Heart right ventricle (tissue), 16 donors: ENCODE data around the gene CLPTM1L. TPM values are rescaled to one million over a fixed set of nuclear protein-coding genes. Genes with fewer than 3 reads are reported as not detected.
"Not testable (repeated sequence)": the region's sequence is repeated elsewhere in the genome, so short reads cannot be mapped to it uniquely, and the experiment has no call there.

Experiments used
- ATAC-seq, 8 donors: fragments of 200-7000 bp; cut with Tn5 transposase; one replicate each; pipeline ENCODE4 v1.9.1; 2020; ENCODE audit warnings: mild to moderate bottlenecking in 8 of 8, moderate library complexity in 8 of 8, moderate number of reproducible peaks in 1 of 8
- DNase-seq, 2 donors: peaks; one replicate each; pipeline ENCODE4 v3.0.0-alpha.2; 2020
- H3K27ac ChIP-seq, 10 donors: fragments of 200-600 bp; sonication (generic) in 2 of 10; one replicate each; pipeline versions ENCODE4 v1.5.0 to v1.8.0; 2020 to 2022; ENCODE audit warnings: mild to moderate bottlenecking in 3 of 10
- H3K27me3 ChIP-seq, 7 donors: fragments of 200-600 bp; one replicate each; pipeline ENCODE4 v1.8.0; 2021 to 2022; ENCODE audit warnings: mild to moderate bottlenecking in 2 of 7
- H3K36me3 ChIP-seq, 9 donors: fragments of 200-600 bp; sonication (generic) in 1 of 9; one replicate each; pipeline versions ENCODE4 v1.5.0 to v1.8.0; 2020 to 2022; ENCODE audit warnings: mild to moderate bottlenecking in 2 of 9
- H3K4me1 ChIP-seq, 9 donors: fragments of 200-600 bp; sonication (generic) in 1 of 9; one replicate each; pipeline versions ENCODE4 v1.5.0 to v1.8.0; 2020 to 2022; ENCODE audit warnings: mild to moderate bottlenecking in 4 of 9
- H3K4me3 ChIP-seq, 10 donors: fragments of 200-600 bp; sonication (generic) in 2 of 10; one replicate each; pipeline versions ENCODE4 v1.5.0 to v1.8.0; 2020 to 2022; ENCODE audit warnings: mild to moderate bottlenecking in 7 of 10, moderate library complexity in 2 of 10
- H3K9me3 ChIP-seq, 11 donors: fragments of 200-600 bp in 10 of 11; sonication (generic) in 2 of 11; one replicate each; pipeline versions ENCODE4 v1.5.0 to v1.8.0; 2013 to 2022; ENCODE audit warnings: mild to moderate bottlenecking in 2 of 11, control low read depth in 1 of 11, moderate library complexity in 1 of 11
- WGBS, 2 donors: extraction: QIAGEN DNeasy Blood & Tissue Kit; methylation state at CpG; one replicate each; pipeline ENCODE4 v1.1.7; 2013; ENCODE audit warnings: inconsistent platforms in 1 of 2; 5-methylcytosine and 5-hydroxymethylcytosine counted together
- intact Hi-C, 10 donors: fragments of 100-400 bp; cut with DNase I; formaldehyde crosslinking; loops; one replicate each; pipeline versions ENCODE4 v1.11.1 to v1.14.2; 2022
- polyA plus RNA-seq, 2 donors: library from polyadenylated mRNA; stranded (reverse); fragments of 200-250 nt; gene quantifications; one replicate each; pipeline ENCODE4 v1.2.3, GENCODE V29; 2013
- total RNA-seq, 10 donors: library from RNA; stranded (reverse); fragmentation: NEBNext Ultra II Directional in 3 of 10; extraction: Animal tissue kit (Norgen Biotek cat#: 25700) in 3 of 10; gene quantifications; one replicate each; pipeline versions ENCODE4 v1.2.1 to v1.2.4, GENCODE V29; 2021 to 2023
- TF ChIP-seq, protein P1 (sequence below), 9 donors: fragments of 200-600 bp; sonication (generic) in 2 of 9; IDR thresholded peaks; one replicate each; pipeline versions ENCODE4 v1.5.0 to v1.8.0; 2021 to 2022; ENCODE audit warnings: antibody characterized with exemption in 9 of 9, mild to moderate bottlenecking in 5 of 9, moderate library complexity in 1 of 9
- donor health status: Arrhythmogenic right ventricular cardiomyopathy.
- donor health status: ischemic (EF 13 %, LVEDD 7.1; RV severe dilation, severe dysfunction).
- donor health status: healthy with polysubstance abuse.
- donor health status: DM: no; HTN: yes; CAD: no.
- donor health status: DM: no; HTN: no; CAD: no.
- donor health status: ischemic (EF 25% LVEDD 6.9; RV normal size, moderate dysfunction).
- donor health status: ischemic (EF 25% LVEDD 5.7; RV mildly dilated, moderate dysfunction).
- donor health status: healthy.
- donor health status: DM: yes; HTN: yes; CAD: no.
- donor health status: Ischemic cardiomyopathy.
- donor health status: ischemic (EF 35%, LVEDD 5.7; RV mildly dilated, moderate dysfunction).
- donor health status: nonischemic (EF 11% LVEDD 7.7; RV severe dilation, severe dysfunction).
- donor health status: DM: yes; HTN: yes; CAD: no.
- donor health status: PGD.
- donor health status: ischemic (EF 29% LVEDD 5.4; RV normal size, mild dysfunction).
- donor health status: nonischemic (EF 23%, LVEDD 6.1; RV moderate dilation, normal function).

CLPTM1L gene
- total and polyA plus RNA-seq, 12 donors: 21.5 to 78.0 (median 32.5) TPM

DNA sequence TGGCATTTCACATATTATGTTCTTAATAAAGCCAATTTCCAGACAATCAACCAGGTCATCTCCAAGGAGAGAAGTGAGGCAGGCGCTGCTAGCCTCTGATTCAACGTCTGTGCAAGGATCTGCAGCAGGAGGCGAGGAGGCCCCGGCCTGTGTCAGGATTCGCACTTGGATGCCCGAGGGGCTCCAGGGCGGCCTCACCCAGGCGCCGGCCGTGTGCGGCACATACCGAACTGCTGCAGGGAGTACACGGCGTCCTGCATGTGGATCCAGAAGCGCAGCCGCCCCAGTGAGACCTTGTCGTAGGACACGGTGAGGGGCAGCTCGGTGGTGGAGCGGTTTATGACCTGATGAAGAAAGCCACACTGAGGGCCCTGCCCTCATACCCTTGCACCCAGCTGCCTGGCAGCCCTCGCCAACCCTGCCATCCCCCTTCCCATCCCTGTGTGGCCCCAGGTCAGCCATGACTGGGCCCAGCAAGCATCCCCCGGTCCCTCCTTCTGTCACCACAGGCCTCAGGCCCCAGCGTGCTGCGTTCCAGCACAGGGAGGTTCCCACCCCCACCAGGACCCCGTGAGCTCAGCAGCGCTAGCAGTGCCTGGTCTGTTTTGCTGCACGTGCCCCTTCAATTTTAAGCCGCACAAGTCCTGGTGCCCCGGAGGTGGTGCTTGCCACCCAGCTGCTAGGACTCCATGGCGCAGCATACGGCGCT, 9.9 kb downstream of the CLPTM1L start:
- 96 to 97% methylated on average over 32 of the region's 32 CpGs for WGBS, 2 donors

DNA sequence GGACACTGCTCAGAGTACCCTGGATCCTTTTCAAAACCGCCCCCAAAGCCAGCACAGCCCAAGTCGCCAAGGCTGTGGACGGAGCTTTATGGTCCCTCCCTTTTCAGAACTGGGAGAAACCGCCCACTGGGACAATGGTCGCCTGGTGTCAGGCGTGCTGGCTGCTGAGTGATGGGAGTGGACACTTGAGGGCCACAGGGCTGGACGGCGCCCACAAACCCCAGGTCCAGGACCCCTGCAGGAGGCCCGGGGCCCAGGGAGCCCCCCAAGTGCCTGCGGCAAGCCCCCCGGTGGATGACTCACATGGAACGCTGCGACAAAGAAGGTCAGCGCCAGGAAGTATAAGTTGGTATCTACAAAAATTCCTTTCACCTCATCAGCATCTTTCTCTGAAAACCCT, 10.9 kb downstream of the CLPTM1L start:
- H3K9me3 ChIP-seq: no peaks in the 10 kb centered on the region
- no peak overlapping the region for H3K4me3 ChIP-seq
- ATAC-seq (no peak), DNase-seq (no peak)
- H3K27ac ChIP-seq: no peak overlapping the region
- H3K27me3 ChIP-seq: no peaks in the 10 kb centered on the region
- WGBS, 2 donors: 94 to 97% methylated on average over 14 of the region's 14 CpGs
- TF ChIP-seq, protein P1, sequence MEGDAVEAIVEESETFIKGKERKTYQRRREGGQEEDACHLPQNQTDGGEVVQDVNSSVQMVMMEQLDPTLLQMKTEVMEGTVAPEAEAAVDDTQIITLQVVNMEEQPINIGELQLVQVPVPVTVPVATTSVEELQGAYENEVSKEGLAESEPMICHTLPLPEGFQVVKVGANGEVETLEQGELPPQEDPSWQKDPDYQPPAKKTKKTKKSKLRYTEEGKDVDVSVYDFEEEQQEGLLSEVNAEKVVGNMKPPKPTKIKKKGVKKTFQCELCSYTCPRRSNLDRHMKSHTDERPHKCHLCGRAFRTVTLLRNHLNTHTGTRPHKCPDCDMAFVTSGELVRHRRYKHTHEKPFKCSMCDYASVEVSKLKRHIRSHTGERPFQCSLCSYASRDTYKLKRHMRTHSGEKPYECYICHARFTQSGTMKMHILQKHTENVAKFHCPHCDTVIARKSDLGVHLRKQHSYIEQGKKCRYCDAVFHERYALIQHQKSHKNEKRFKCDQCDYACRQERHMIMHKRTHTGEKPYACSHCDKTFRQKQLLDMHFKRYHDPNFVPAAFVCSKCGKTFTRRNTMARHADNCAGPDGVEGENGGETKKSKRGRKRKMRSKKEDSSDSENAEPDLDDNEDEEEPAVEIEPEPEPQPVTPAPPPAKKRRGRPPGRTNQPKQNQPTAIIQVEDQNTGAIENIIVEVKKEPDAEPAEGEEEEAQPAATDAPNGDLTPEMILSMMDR (IDR thresholded peaks at IDR 0.05): no peak
- H3K36me3 ChIP-seq: peaks cover 10 to 90% (median 71%) of the 10 kb centered on the region in 9 donors
- intact Hi-C loops: no loop called here
- H3K4me1 ChIP-seq: no peaks in the 10 kb centered on the region

More for the DNA sequence above, 9.9 kb downstream of the CLPTM1L start:
- TF ChIP-seq, protein P1 (IDR thresholded peaks at IDR 0.05): no peak
- Histone ChIP-seq H3K27ac (no peak overlapping the region), H3K9me3 (no peaks in the 10 kb centered on the region), H3K27me3 (no peaks in the 10 kb centered on the region), H3K4me3 (no peak overlapping the region), H3K4me1 (no peaks in the 10 kb centered on the region), H3K36me3 (peaks cover 10 to 89% (median 71%) of the 10 kb centered on the region in 9 donors)
- DNase-seq: no peak
- intact Hi-C loops: no loop called here
- peak in 1 of 8 donors; percentile 22 for ATAC-seq

DNA sequence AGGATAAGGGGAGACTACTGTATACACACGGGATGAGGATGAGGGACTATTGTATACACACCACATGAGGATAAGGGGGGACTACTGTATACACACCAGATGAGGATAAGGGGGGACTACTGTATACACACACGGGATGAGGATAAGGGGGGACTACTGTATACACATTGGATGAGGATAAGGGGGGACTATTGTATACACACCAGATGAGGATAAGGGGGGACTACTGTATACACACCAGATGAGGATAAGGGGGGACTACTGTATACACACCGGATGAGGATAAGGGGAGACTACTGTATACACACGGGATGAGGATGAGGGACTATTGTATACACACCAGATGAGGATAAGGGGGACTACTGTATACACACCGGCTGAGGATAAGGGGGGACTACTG, 11.6 kb downstream of the CLPTM1L start:
- peaks cover 10 to 85% (median 68%) of the 10 kb centered on the region in 9 donors for H3K36me3 ChIP-seq
- H3K27me3 ChIP-seq, DNase-seq, H3K9me3 ChIP-seq, H3K4me1 ChIP-seq, H3K27ac ChIP-seq, ATAC-seq, H3K4me3 ChIP-seq, intact Hi-C loops: not testable (repeated sequence)
- WGBS, 2 donors: 90 to 91% methylated on average over 5 of the region's 5 CpGs

DNA sequence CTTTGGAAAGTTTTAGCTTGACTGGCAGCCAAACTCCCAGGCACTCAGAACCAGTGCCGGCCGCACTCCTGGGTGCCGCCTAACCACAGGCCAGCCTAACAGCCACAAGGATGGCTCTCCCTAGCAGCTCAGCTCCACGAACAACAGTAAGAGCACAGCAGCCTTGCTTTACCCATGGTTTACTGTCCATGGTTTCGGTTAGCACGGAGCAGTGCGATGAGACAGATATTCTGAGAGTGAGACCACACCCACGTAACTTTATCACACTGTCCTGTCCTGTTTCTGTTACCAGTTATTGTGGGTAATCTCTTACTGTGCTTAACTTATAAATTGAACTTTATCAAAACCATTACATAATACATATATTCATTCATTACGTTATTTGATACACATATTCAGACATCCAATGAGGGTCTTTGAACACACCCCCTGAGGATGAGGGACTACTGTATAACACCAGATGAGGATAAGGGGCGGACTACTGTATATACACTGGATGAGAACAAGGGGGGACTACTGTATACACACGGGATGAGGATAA, 12.4 kb downstream of the CLPTM1L start:
- TF ChIP-seq, protein P1 (IDR thresholded peaks at IDR 0.05): no peak
- H3K36me3 ChIP-seq: peaks cover 5 to 77% (median 61%) of the 10 kb centered on the region in 9 donors
- no peak overlapping the region for H3K27ac ChIP-seq
- no peak for ATAC-seq
- no peaks in the 10 kb centered on the region for H3K9me3 ChIP-seq
- H3K4me3 ChIP-seq: no peak overlapping the region
- no peaks in the 10 kb centered on the region for H3K4me1 ChIP-seq
- DNase-seq: no peak
- WGBS, 2 donors: 88 to 90% methylated on average over 11 of the region's 11 CpGs
- no peaks in the 10 kb centered on the region for H3K27me3 ChIP-seq
- intact Hi-C loops: no loop called here

DNA sequence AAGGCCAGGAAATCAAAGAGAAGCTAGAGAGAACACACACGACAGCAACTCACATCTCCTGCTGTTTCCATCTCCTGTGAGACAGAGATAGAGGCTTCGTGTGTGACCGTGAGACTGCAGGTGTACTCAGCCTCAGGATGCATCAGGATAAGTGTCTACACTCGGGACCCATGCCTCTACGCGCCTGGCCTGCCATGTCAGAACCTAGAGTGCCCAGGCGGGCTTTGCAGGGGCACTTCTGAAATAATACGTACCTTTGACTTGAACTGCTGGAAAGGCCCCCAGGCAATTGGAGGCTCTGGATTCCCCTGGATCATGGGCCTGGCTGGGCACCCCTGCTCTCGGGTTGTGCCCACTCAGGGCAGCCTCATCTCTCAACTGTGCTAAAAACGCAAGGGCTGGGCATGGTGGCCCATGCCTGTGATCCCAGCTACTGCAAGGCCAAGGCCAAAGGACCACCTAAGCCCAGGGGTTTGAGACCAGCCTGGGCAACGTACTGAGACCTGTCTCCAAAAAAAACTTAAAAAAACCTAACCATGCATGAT, 13.0 kb downstream of the CLPTM1L start:
- peaks cover 0 to 71% (median 55%) of the 10 kb centered on the region in 9 donors for H3K36me3 ChIP-seq
- intact Hi-C loops: no loop called here
- TF ChIP-seq, protein P1 (IDR thresholded peaks at IDR 0.05): no peak
- H3K4me3 ChIP-seq: no peak overlapping the region
- no peak for DNase-seq
- 89 to 95% methylated on average over 11 of the region's 11 CpGs for WGBS, 2 donors
- no peak overlapping the region for H3K27ac ChIP-seq
- H3K9me3 ChIP-seq: no peaks in the 10 kb centered on the region
- H3K4me1 ChIP-seq: no peaks in the 10 kb centered on the region
- no peak for ATAC-seq
- H3K27me3 ChIP-seq: no peaks in the 10 kb centered on the region
